Right ventricle myocardium superior (tissue), 1 donor: ENCODE data around the gene PIGB. TPM values are rescaled to one million over a fixed set of nuclear protein-coding genes. Genes with fewer than 3 reads are reported as not detected.
"Not testable (repeated sequence)": the region's sequence is repeated elsewhere in the genome, so short reads cannot be mapped to it uniquely, and the experiment has no call there.

Experiments used
- ATAC-seq: fragments of 200-7000 bp; cut with Tn5 transposase; one replicate; pipeline ENCODE4 v1.9.1; 2020; ENCODE audit warnings: mild to moderate bottlenecking; ENCODE audit not compliant: poor library complexity
- DNase-seq: peaks from one replicate; pipeline ENCODE4 v3.0.0-alpha.2; 2020
- intact Hi-C: fragments of 100-400 bp; cut with DNase I; formaldehyde crosslinking; loops from one replicate; pipeline ENCODE4 v1.11.2; 2022
- total RNA-seq: library from RNA; stranded (reverse); fragmentation: NEBNext Ultra II Directional; extraction: Animal tissue kit (Norgen Biotek cat#: 25700); gene quantifications from one replicate; pipeline ENCODE4 v1.2.1, GENCODE V29; 2021
- donor health status: DM: no; HTN: yes; CAD: no; lungs with severe emphysema.

The PIGB gene
- total RNA-seq, 1 donor from 2014 or later, result 3.5 TPM

DNA sequence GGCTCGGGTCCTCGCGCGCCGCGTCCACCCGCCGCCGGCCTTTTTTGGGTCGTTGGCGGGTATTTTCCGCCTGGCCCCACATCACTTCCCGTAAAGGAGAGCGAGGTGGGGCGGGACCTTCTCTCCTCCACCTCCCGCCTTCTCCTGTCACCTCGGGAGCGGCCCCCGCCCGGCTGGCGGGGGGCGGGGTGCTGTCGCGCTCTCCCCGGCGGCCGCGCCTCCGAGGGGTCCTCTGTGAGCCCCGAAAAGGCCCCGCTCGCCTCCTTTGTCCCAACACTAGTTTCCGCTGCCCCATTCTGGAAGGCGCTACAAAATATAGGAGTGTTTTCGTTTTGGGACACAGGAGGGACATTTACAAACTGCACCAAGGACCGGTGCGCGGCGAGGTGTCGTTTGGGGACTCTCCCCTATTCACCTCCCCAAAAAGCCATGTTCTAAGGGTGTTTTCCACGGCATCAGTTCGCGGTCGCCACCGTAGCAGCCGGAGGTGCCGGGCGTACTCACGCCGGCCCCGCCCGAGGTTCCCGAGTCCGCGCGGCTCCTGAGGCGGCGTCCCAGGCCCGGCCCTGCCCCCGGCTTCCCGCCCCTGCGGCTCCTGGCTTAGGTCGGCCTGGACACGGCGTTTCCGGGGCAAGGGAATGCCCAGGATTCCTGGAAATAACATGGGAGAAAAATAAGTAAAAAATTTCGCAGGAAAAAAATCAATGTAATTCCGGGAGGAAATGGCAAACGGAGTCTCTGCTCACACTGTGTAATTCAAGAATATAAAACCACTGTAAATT lies 29.1 kb upstream of the PIGB start, which contains the start of gene RAB27A:
TSS of gene RAB27A (minus strand) at position 68 of the 782 bp plus-strand sequence. CDS start 54,879 bp downstream, outside the sequence.
- intact Hi-C loops, result loop anchor here (2.0 kb wide), 1 partner anchor 73 kb away; no protein-coding TSS in a partner anchor
- peak; percentile 93 for ATAC-seq
- DNase-seq, result peak; percentile 83

DNA sequence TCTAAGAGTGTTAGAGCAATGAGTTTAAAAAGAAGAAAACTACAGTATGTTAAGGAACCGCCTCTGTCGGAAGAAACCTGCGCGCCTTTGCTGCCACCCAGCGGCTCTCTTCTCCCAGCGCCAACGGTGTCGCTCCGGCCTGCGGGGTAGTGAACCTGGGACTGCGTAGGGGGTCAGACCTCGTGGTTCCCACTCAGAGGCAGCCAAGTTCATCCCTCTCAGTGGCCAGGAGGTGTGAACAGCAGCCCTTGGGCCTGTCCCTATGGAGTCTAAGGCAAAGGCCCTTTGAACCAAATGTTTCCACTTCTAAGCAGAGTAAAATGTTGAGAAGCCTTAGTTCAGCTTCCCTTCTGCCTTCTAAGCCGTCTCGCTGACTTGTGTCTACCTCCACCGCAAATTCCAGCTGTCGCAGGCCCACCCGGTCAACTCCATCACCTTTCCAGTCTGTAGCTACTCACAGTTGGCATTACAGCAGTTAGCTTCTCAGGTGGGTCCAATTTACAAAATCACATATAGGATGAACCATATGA lies 28.4 kb upstream of the PIGB start:
- intact Hi-C loops, result loop anchor here (2.0 kb wide), 1 partner anchor 74 kb away; no protein-coding TSS in a partner anchor
- DNase-seq, result peak; percentile 89
- peak; percentile 97 for ATAC-seq

DNA sequence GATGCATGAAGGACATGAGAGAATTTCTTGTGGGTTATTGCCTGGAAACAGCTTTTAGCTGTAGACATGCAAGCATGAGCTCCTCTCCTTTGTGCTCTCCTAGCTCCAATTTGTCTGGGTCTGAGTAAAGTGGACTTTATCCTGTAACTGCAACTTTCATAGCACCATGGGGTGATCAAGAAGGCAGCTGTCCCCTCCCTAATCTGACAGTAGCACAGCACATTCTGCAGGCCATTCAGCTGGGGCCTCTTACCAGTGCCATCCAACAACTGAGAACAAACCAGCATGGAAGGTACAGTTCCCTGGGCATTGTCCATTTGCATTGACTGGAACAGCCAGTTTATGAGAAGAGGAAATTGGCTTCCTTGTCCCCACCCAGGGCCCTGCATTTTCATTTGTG lies 21.7 kb upstream of the PIGB start:
- ATAC-seq, result no peak
- DNase-seq, result no peak
- intact Hi-C loops, result no loop called here

DNA sequence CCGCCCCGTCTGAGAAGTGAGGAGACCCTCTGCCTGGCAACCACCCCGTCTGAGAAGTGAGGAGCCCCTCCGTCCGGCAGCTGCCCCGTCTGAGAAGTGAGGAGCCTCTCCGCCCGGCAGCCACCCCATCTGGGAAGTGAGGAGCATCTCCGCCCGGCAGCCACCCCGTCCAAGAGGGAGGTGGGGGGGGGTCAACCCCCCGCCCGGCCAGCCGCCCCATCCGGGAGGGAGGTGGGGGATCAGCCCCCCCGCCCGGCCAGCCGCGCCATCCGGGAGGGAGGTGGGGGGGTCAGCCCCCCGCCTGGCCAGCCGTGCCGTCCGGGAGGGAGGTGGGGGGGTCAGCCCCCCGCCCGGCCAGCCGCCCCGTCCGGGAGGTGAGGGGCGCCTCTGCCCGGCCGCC lies 16.2 kb upstream of the PIGB start:
- DNase-seq, intact Hi-C loops, ATAC-seq: not testable (repeated sequence)

DNA sequence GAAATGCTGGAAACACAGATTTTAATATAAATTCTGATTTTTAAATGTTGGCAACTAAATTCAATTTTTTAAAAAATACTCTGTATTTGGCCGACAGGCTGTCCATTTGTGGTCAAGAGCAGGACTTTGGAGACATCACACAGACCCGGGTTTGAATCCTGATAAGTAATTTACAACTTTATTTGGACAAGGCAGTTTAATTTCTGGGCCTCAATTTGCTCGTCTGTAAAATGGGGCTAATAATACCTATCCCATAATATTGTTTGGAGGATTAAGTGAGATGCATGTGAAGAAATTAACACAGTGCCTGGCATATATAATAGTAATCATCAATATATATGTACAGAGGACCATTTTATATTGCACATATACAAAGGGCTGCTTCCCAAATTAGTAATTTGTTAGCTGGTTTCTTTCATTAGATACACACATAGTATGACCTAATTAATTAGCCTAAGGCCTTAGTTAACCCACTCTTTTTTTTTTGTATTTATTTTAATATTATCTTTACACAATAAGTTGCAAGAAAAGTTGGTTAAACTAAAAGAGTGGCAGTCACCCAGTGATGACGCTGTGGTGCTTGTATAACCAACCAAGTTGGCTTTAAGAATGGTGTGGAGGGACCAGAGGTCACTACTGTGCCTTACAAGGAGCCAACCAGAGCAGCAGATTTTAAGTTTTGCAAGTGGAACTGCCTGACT lies 665 bp downstream of the PIGB start:
- ATAC-seq (no peak), DNase-seq (no peak)
- intact Hi-C loops, result no loop called here

DNA sequence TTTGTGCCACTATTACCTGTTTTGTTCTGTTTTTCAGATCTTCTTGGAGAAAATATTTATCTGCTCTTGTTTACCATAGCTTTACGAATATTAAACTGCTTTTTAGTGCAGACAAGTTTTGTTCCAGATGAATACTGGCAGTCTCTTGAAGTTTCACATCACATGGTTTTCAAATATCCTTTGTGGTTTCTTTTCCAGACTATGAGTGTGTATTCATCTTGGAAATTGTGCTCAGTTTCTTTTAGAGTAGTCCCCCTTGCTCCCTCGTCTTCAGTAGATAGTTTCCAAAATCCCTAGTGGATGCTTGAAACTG lies 1.2 kb downstream of the PIGB start:
- no peak for DNase-seq
- intact Hi-C loops, result no loop called here
- ATAC-seq, result no peak

DNA sequence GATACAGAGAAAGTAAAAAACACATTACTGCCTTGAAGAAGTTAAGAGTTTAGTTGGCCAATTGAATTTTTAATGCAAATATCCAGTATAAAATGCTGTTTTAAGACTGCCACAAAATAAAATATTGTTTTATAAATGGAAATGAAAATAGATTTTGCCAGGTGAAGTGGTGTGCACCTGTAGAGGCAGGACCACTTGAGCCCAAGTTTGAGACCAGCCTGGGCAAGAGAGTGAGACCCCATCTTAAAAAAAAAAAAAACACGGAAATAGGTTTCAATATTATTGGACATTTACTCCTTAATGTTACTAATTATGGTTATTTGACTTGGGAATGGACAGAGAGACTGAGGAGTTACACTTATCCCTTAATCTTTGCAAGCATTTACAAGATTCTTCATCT lies 1.9 kb downstream of the PIGB start:
- intact Hi-C loops, result no loop called here
- no peak for ATAC-seq
- no peak for DNase-seq

DNA sequence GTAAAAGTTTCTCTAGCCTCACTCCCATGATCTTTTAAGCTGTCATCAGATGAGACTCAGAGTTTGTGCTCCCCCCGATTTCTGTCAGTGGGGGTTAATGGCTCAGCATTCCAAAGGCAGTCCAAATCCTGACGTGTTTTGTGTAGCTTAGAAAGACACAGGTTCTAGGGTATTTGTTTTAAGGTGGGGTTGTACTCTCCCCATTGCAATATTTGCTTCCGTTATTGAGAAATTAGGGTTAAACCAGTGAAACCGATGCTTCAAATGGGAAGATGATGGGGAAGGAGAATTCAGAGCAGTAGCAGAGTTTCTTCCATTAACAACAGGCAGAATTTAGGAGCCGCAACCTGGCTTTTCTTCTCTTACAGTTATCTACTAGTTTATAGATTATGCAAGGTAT lies 3.4 kb downstream of the PIGB start:
- no peak for DNase-seq
- intact Hi-C loops, result no loop called here
- ATAC-seq, result no peak

DNA sequence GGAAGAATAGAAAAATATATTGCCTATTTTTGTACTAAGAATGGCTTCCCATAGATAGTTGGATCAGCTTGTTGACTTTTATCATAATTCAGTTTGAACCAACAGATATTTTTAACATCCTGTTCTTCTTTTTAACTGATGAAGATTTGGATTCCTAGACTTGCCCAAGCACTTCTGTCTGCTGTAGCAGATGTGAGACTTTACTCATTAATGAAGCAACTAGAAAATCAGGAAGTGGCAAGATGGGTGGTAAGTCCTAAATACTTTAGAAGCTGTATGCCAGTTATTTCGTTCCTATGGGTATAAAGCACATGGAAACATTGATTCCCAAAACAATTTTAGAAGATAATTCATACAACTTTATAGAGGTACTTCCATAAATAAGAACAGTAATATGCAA lies 8.4 kb downstream of the PIGB start:
- DNase-seq (no peak), ATAC-seq (no peak)
- intact Hi-C loops, result no loop called here

DNA sequence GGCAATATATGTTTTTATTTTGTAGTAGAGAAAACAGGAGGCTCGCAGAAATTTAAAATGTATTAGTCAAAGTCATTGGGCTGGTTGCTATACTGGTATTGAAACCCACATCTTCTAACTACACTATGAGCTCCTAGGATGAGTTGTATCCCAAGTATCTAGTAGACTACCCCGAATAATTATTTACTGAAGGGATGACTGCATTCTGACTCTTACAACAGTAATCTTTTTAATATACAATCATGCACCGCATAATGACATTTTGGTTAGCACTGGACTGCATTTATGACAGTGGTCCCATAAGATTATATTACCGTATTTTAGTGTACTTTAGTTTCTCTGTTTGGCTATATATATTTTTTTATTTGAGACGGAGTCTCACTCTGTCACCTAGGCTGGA lies 15.3 kb downstream of the PIGB start:
- DNase-seq (no peak), ATAC-seq (no peak)
- intact Hi-C loops, result no loop called here

DNA sequence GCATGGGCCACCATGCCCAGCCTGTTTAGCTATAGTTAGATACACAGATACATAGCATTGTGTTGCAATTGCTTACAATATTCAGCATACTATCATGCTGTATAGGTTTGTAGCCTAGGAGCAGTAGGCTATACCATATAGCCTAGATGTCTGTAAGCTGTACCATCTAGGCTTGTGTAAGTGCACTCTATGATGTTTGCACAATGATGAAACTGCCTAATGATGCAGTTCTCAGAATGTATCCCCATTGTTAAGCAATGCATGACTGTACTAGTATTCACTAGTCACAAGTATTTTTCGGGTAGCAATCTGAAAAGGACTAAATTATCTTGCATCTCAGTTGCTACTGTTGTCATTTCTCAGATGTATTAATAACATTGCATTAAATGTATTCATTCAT lies 16.0 kb downstream of the PIGB start:
- DNase-seq (no peak), ATAC-seq (no peak)
- intact Hi-C loops, result no loop called here

DNA sequence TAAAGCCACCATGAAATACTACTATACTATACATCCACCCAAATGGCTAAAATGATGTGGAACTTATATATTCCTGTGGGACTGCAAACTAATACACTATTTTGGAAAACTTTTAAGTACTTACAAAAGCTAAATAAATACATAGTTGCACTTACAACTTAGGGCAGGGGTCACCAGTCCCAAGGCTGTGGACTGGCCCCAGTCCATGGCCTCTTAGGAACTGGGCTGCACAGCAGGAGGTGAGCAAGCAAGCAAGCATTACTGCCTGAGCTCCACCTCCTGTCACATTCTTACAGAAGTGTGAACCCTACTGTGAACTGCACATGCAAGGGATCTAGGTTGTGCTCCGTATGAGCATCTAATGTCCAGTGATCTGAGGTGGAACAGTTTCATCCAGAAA lies 18.1 kb downstream of the PIGB start:
- ATAC-seq (no peak), DNase-seq (no peak)
- intact Hi-C loops, result no loop called here

DNA sequence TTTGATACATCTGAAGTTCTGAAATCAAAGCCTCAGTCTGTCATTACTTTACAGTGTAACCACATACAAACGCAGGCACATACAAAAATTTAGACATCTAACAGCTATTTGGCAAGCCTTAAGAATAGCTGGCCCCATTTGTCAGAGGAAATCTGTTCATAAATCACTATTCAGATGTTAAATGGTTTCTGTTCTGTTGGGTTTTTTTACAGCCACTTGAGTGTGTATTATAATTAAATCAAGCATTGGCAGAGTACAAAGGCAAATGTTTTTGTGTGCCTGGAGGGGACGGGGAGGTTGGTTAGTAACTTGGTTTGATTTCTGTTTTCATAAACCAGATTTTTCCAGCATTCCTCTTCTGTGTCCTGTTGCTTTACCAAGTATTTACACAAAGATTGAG lies 24.1 kb downstream of the PIGB start:
- DNase-seq (no peak), ATAC-seq (no peak)
- intact Hi-C loops, result no loop called here

DNA sequence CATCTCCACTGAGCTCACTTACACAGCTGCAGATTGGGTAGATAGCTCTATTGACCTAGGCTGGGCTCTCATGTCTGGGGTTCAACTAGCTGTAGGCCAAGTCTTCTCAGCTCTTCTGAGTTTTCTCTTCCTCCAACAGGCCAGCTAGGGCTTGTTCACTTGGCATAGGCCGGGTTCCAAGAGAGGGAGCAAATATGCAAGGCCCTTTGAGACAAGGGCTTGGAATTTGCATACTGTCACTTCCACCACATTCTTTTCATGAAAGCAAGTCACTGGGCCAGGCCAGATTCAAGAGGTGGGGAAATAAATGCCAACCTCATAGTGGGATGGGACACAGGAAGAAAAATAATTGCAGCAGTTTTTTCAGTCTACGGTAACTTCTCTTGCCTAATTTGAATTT lies 25.2 kb downstream of the PIGB start:
- intact Hi-C loops, result no loop called here
- DNase-seq (no peak), ATAC-seq (peak; percentile 64)

DNA sequence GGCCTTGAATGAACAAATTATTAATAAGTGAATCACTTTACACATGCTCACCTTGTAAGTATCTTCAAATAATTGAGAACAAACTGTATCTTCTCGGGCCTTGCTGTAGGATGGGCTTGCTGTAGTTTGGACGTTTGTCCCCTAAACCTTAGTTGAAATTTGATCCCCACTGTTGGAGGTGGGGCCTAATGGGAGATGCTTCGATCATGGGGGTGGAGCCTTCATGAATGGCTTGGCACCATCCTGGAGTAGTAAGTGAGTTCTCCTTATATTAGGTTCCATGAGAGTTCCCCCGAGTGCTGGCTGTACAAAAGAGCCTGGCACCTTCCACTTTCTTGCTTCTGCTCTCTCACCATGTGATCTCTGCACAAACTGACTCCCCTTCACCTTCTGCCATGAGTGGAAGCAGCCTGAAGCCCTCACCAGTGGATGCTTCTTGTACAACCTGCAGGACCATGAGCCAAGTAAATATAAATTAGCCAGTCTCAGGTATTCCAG lies 29.3 kb downstream of the PIGB start:
- intact Hi-C loops, result no loop called here
- ATAC-seq (no peak), DNase-seq (no peak)

DNA sequence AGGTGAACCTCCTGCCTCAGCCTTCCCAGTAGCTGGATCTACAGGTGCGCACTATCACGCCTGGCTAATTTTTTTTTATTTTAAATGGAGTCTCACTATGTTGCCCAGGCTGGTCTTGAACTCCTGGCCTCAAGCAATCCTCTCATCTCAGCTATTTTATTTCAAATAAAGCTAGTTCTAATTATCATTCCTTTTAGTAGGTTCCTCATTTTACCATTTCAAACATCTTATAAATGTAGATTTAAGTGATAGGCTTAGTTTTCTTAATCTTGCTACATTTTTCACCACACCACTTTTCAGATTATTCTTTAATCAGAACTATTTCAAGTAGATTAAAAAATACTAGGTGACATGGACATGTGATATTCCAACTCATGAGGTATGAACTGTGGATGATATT lies 30.3 kb downstream of the PIGB start:
- no peak for DNase-seq
- ATAC-seq, result no peak
- intact Hi-C loops, result no loop called here

DNA sequence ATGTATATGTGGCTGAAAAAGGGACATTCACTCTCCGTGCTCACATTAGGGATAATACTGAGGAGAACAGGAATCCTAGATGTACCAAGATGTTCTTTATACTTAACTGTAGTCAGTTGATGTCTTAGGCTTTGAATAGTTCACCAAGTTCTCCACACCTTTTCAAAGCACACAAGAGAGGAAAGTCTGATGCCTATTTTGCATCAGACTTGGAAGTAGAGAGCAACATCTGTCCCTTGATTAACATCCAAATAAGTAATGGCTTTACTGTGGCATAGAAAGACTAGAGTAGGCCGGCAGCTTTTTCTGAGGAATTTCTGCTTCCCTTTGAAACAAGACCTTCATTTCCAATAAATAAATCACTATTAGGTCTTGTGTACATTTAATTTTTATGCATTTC lies 34.0 kb downstream of the PIGB start:
- no peak for ATAC-seq
- no peak for DNase-seq
- intact Hi-C loops, result no loop called here

DNA sequence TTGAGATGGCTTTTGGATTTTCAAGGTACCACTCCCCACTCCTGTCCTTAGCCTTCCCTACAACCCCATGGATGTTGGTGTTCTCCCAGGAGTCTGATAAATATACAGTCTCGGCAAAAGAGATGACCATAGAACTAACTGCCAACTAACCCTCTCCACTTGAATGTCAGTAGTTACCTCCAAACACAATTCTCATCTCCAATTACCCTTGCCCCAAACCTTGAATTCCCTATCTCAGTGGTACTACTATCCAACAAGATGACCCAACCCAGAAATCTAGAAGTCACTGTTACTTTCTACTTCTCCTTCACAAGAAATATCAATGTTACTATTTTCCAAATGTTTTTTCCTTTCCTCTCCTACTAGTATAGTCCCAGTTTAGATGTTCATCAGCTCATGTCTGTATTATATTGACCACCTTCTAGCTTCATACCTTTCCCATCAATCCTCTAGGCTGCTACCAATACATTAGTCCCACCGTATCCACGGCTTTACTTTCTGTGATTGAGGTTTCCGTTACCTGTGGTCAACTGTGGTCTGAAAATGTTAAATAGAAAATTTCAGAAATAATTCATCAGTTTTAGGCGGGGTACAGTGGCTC lies 38.1 kb downstream of the PIGB start:
- intact Hi-C loops, result no loop called here
- ATAC-seq, result no peak
- no peak for DNase-seq

DNA sequence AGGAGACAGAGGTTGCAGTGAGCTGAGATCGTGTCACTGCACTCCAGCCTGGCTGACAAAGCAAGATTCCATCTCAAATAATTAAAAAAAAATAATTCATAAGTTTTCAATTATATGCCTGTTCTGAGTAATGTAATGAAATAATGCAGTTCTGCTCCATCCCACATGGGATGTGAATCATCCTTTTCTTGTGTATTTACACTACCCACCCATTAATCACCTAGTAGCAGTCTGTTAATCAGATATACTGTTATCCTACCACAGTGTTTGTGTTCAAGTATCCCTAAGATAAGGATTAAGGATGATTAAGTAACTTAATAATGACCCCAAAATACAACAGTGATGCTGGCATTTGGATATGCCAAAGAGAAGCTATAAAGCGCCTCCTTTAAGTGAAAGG lies 38.8 kb downstream of the PIGB start:
- ATAC-seq, result no peak
- no peak for DNase-seq
- intact Hi-C loops, result no loop called here

DNA sequence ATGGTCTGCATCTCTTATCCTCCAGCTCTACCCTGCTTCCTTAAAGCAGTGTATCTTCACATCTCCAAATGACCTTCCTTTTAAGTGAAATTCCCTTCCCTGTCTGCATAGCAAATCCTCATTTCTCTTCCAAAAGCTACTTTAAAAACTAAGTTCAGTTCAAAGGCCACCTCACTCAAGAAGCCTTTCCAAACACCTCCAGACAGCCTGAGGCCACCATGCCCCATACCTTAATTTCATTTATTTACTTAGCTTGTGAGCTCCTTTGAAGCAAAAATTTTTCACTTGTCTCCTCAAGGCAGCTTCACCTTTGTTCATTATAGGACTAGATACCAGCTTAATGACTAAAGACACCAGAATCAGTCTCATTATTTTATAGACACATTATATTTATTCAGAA lies 39.4 kb downstream of the PIGB start:
- intact Hi-C loops, result no loop called here
- no peak for ATAC-seq
- no peak for DNase-seq
